ENCODE results near the gene ARHGEF10L.

ARHGEF10L gene

DNA sequence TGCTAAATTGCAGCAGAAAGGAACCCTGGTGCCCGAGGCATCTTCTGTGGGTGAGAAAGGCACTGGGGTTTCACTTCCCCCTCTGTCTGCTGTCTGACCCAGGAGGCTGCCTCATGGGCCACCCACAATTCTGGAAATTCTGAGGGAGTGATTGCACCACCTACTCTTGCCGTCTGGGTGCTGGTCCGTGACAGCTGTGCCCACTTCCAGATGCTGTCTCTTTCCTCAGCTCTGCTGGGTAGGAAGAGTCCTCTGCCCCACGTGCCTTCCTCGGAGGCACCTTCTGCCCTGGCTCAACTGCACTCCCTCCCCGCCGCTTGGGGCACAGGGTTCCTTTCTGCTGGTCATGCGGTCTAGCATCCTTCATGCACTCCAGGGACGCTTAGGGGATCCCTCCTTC, 96.3 kb downstream of the ARHGEF10L start:
- Histone ChIP-seq H3K4me3 (ENCODE audit: low read length) (no peak overlapping the region), H3K9me3 (ENCODE audit: control insufficient read depth, low read length) (no peaks in the 10 kb centered on the region), H3K27me3 (replicated peaks; ENCODE audit: control insufficient read depth, insufficient read depth, low read length) (no peaks in the 10 kb centered on the region), H3K36me3 (ENCODE audit: control insufficient read depth, insufficient read depth, low read length, severe bottlenecking) (peaks cover 61% of the 10 kb centered on the region), H3K9ac (ENCODE audit: low read length) (no peak overlapping the region), H3K4me1 (ENCODE audit: control insufficient read depth, insufficient read depth, low read length) (peaks cover 39% of the 10 kb centered on the region)
- no peak for DNase-seq (ENCODE audit: low read depth)

DNA sequence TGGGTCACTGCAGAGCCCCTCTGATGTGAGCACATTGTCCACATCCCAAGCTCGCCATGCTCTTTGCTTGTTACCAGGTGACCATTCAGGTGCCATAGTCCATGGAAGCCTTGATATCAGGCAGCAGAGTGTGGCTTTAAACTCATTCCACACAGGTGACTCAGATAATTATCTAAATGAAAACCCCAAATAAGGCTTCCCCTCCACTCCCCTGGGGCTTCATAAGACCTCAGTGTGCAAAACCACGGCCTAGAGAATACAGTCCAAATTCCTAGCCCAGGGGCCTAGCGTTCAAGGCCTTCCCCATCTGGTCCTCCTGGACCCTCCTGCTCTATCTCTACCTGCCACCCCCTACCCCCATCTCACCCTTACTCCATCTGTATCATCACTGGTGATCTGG, 97.1 kb downstream of the ARHGEF10L start:
- DNase-seq (ENCODE audit: low read depth), result peak; percentile 14
- H3K36me3 ChIP-seq (ENCODE audit: control insufficient read depth, insufficient read depth, low read length, severe bottlenecking), result peaks cover 64% of the 10 kb centered on the region
- peaks cover 31% of the 10 kb centered on the region for H3K4me1 ChIP-seq (ENCODE audit: control insufficient read depth, insufficient read depth, low read length)
- no peak overlapping the region for H3K9ac ChIP-seq (ENCODE audit: low read length)
- no peaks in the 10 kb centered on the region for H3K27me3 ChIP-seq (replicated peaks; ENCODE audit: control insufficient read depth, insufficient read depth, low read length)
- H3K4me3 ChIP-seq (ENCODE audit: low read length), result no peak overlapping the region
- no peaks in the 10 kb centered on the region for H3K9me3 ChIP-seq (ENCODE audit: control insufficient read depth, low read length)

DNA sequence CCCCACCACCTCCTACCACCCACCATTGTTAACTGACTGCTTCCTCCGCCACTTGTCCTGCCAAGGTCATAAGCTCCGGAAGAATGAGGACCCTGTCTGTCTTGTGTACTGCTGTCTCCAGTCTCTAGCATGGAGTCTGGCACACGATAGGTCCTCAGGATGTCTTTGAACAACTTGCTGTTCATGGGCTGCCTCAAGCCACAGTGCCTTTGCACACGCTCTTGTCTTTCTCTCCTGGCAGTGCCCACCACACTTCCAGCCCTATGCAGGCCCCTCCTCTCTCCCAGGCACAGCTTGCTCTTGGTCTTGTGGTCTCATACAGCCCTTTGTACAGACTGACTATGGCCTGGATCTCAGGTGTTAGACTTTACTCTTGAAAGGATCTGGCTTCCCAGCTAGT, 97.6 kb downstream of the ARHGEF10L start:
- peaks cover 62% of the 10 kb centered on the region for H3K36me3 ChIP-seq (ENCODE audit: control insufficient read depth, insufficient read depth, low read length, severe bottlenecking)
- no peak overlapping the region for H3K9ac ChIP-seq (ENCODE audit: low read length)
- no peaks in the 10 kb centered on the region for H3K27me3 ChIP-seq (replicated peaks; ENCODE audit: control insufficient read depth, insufficient read depth, low read length)

DNA sequence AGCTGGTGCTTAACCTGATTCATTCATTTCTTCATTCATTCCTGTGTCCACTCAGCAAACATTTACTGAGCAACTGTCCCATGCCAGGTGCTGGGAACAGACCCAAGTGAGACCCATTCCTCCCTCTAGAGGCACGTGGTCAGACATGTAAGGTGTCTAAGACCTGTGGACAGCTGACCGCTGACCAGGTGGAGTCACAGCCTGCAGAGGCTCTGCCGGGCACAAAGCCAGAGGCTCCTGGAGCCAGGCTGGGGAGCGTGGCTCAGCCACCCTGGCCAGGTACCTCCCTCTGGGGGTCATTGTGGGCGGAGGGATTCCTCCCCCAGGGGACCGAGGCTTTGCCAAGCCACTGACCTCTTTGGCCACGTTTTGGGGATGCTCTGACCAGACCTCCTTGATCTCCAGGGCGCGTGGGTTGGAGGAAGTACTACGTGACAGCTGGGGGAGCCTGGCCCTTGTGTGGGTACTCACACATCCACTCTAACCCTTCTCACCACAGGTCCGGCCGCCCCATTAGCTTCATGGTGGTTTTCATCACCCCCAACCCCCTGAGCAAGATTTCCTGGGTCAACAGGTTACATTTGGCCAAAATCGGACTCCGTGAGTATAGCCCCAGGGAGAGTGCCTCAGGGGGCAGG, 100.3 kb downstream of the ARHGEF10L start:
- no peaks in the 10 kb centered on the region for H3K9me3 ChIP-seq (ENCODE audit: control insufficient read depth, low read length)
- H3K9ac ChIP-seq (ENCODE audit: low read length), result no peak overlapping the region
- no peaks in the 10 kb centered on the region for H3K27me3 ChIP-seq (replicated peaks; ENCODE audit: control insufficient read depth, insufficient read depth, low read length)
- peaks cover 6% of the 10 kb centered on the region for H3K4me1 ChIP-seq (ENCODE audit: control insufficient read depth, insufficient read depth, low read length)
- no peak overlapping the region for H3K4me3 ChIP-seq (ENCODE audit: low read length)
- no peak for DNase-seq (ENCODE audit: low read depth)
- H3K36me3 ChIP-seq (ENCODE audit: control insufficient read depth, insufficient read depth, low read length, severe bottlenecking), result peaks cover 67% of the 10 kb centered on the region

More for the DNA sequence above, 97.6 kb downstream of the ARHGEF10L start:
- peaks cover 27% of the 10 kb centered on the region for H3K4me1 ChIP-seq (ENCODE audit: control insufficient read depth, insufficient read depth, low read length)
- no peak for DNase-seq (ENCODE audit: low read depth)
- H3K9me3 ChIP-seq (ENCODE audit: control insufficient read depth, low read length), result no peaks in the 10 kb centered on the region
- no peak overlapping the region for H3K4me3 ChIP-seq (ENCODE audit: low read length)

DNA sequence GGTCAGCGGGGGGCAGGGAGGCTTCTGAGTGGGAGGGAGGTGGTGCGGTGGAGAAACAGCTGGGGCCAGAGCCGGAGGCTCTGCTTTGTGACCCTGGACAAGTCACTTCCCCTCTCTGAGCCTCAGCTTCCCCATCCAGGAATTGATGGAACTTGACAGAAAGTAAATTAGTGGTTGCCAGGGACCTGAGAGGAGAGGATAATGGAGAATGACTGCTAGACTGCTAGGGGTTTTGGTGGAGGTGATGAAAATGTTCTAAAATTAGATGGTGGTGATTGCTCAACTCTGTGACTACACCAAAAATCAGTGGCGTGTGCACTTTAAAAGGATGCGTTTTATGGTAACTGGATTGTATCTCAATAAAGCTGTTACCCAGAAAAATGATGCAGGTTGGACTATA, 100.9 kb downstream of the ARHGEF10L start:
- H3K27me3 ChIP-seq (replicated peaks; ENCODE audit: control insufficient read depth, insufficient read depth, low read length), result no peaks in the 10 kb centered on the region
- H3K9me3 ChIP-seq (ENCODE audit: control insufficient read depth, low read length), result no peaks in the 10 kb centered on the region
- no peak overlapping the region for H3K9ac ChIP-seq (ENCODE audit: low read length)
- no peak overlapping the region for H3K4me3 ChIP-seq (ENCODE audit: low read length)
- H3K4me1 ChIP-seq (ENCODE audit: control insufficient read depth, insufficient read depth, low read length), result peaks cover 6% of the 10 kb centered on the region
- H3K36me3 ChIP-seq (ENCODE audit: control insufficient read depth, insufficient read depth, low read length, severe bottlenecking), result peaks cover 67% of the 10 kb centered on the region
- DNase-seq (ENCODE audit: low read depth), result no peak

DNA sequence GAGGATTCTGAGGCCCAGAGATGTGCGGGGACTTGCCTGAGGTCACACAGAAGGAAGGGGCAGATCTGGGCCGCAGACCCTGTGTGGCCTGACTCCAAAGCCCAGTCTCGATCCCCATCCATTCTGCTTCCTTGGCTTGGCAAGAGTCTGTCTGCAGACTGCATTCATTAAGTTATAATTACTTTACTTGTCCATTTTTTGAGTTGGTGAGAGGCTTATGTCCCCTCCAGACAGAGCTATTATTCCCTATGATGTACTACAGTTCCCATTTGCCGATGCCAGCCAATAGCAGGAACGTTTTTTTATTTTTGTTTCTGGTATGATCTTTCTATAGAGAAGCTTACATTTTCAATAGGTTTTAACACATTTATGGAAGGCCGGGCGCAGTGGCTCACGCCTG, 101.5 kb downstream of the ARHGEF10L start:
- DNase-seq (ENCODE audit: low read depth), result no peak

DNA sequence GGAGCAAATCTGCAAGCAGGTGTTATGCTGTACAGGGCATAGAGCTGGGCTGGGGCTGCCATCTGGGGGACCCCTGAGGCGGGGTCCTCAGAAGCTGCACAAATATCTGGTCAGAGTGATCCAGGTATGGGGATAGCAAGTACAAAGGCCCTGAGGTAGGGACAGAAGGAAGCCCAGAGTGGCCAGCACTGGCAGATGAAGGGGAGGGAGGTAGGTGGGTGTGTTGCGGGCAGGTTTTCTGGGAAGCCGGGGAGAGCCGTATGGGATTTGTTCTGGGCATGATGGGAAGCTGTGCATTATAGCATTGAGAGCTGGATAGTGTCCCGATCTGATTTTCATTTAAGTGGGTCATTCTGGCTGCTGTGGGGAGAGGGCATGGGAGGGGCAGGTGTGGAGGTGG, 102.7 kb downstream of the ARHGEF10L start:
- H3K27me3 ChIP-seq (replicated peaks; ENCODE audit: control insufficient read depth, insufficient read depth, low read length), result no peaks in the 10 kb centered on the region

More for the DNA sequence above, 101.5 kb downstream of the ARHGEF10L start:
- peaks cover 6% of the 10 kb centered on the region for H3K4me1 ChIP-seq (ENCODE audit: control insufficient read depth, insufficient read depth, low read length)
- peaks cover 65% of the 10 kb centered on the region for H3K36me3 ChIP-seq (ENCODE audit: control insufficient read depth, insufficient read depth, low read length, severe bottlenecking)
- H3K27me3 ChIP-seq (replicated peaks; ENCODE audit: control insufficient read depth, insufficient read depth, low read length), result no peaks in the 10 kb centered on the region
- no peaks in the 10 kb centered on the region for H3K9me3 ChIP-seq (ENCODE audit: control insufficient read depth, low read length)
- no peak overlapping the region for H3K4me3 ChIP-seq (ENCODE audit: low read length)
- H3K9ac ChIP-seq (ENCODE audit: low read length), result no peak overlapping the region

DNA sequence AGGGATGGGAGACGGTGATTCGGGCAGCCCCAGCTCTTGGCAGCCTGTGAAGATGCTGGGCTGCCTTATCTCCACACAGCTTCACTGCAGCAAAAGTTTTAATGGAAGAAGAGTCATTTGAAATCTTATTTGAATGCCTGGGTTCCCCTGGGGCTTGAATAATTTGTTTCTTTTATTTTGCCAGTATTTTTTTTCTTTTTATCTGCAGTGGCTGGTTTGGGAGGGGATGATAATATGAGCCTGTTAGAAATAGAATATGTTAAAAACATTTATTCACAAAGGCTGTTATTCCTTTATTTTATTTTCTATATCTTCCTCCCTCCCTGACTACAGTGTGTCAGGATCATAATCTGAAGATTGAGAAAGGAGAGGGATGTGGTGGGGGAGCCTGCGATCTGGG, 103.4 kb downstream of the ARHGEF10L start:
- no peak for DNase-seq (ENCODE audit: low read depth)
- H3K27me3 ChIP-seq (replicated peaks; ENCODE audit: control insufficient read depth, insufficient read depth, low read length), result no peaks in the 10 kb centered on the region
- no peak overlapping the region for H3K9ac ChIP-seq (ENCODE audit: low read length)
- no peak overlapping the region for H3K4me3 ChIP-seq (ENCODE audit: low read length)
- no peaks in the 10 kb centered on the region for H3K9me3 ChIP-seq (ENCODE audit: control insufficient read depth, low read length)
- H3K4me1 ChIP-seq (ENCODE audit: control insufficient read depth, insufficient read depth, low read length), result peaks cover 6% of the 10 kb centered on the region
- H3K36me3 ChIP-seq (ENCODE audit: control insufficient read depth, insufficient read depth, low read length, severe bottlenecking), result peaks cover 57% of the 10 kb centered on the region

More for the DNA sequence above, 102.7 kb downstream of the ARHGEF10L start:
- H3K4me1 ChIP-seq (ENCODE audit: control insufficient read depth, insufficient read depth, low read length), result peaks cover 6% of the 10 kb centered on the region
- H3K9me3 ChIP-seq (ENCODE audit: control insufficient read depth, low read length), result no peaks in the 10 kb centered on the region
- no peak overlapping the region for H3K9ac ChIP-seq (ENCODE audit: low read length)
- peaks cover 59% of the 10 kb centered on the region for H3K36me3 ChIP-seq (ENCODE audit: control insufficient read depth, insufficient read depth, low read length, severe bottlenecking)
- DNase-seq (ENCODE audit: low read depth), result no peak
- H3K4me3 ChIP-seq (ENCODE audit: low read length), result no peak overlapping the region

DNA sequence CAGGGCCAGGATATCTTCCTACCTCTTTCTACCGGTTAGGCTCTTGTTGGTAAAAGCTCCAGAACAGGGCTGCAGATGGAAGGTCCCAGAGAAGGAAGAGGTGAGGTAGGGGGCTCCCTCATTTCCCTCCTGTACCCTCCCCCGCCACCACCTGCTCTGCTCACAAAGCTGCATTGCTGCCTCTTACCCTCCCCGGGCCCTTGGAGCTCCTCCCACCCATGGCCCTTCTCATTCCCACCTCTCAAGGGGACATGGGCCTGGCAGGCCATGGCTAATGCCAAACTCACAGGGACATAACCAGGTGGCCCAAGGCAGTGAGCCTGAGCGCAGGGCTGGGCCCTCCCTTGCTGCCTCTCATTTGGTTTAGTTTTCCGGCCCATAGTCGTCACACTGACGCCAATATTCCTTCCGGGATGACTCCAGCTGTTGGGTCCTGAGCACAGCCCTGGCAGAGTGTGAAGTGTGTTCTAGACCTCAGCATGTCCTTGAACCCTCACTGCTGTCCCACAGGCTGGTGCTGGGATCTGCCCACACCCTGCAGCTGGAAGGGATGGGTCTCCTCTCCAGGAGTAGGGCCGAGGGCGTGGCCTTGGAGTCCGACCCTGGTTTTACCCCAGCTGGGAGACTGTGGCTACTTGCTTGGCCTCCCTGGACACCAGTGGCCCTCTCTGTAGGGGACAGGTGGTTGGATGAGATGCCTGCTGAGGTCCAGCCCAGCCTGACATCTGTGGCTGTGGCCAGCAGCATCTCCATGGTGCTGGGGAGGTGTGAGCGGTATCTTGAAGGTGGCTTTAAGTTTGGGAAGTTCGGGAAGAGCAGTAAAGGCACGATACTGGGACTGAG, 104.6 kb downstream of the ARHGEF10L start:
- Histone ChIP-seq H3K4me1 (ENCODE audit: control insufficient read depth, insufficient read depth, low read length) (peaks cover 6% of the 10 kb centered on the region), H3K36me3 (ENCODE audit: control insufficient read depth, insufficient read depth, low read length, severe bottlenecking) (peaks cover 56% of the 10 kb centered on the region), H3K9ac (ENCODE audit: low read length) (no peak overlapping the region), H3K9me3 (ENCODE audit: control insufficient read depth, low read length) (no peaks in the 10 kb centered on the region), H3K4me3 (ENCODE audit: low read length) (no peak overlapping the region), H3K27me3 (replicated peaks; ENCODE audit: control insufficient read depth, insufficient read depth, low read length) (no peaks in the 10 kb centered on the region)
- DNase-seq (ENCODE audit: low read depth), result no peak

DNA sequence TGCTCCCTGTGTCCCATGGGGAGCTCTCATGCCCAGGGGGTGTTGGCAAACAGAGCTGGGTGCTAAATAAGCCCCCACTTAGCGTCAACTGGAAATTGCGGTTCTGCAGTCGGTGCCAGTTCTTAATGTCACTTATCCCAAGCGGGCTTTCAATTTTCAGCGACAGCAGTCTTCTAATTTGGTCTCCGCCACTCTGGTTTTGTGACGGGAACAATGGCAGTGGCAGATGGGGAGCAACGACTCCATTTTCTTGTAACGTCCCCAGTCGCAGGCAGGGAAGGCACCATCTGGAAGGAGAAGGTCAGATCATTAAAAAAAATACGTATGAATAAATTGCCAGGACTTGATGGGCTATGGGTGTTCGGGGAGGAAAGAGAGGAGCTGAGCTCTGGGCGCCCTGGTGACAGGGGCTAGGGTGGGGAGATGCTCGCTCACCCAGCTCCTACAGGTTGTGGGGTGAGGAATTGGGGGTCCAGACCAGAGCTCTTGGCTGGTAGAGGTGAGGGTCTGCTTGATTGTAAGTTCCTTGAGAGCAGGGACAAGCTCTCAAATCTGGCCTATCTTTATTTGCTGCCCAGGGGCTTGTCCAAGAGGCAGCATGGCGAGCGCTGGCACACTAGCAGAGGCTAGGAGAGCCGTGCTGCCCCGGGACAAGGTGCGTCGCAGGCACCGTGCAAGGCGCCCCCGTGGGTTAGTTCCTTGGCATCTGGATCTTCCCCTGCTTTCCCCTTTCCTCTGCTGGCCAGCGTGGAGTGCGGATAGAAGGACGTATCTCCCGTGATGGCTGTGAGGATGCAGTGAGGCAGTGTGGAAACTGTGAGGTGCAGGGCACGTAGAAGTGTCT, 105.8 kb downstream of the ARHGEF10L start:
- Histone ChIP-seq H3K4me1 (ENCODE audit: control insufficient read depth, insufficient read depth, low read length) (peaks cover 3% of the 10 kb centered on the region), H3K9me3 (ENCODE audit: control insufficient read depth, low read length) (no peaks in the 10 kb centered on the region), H3K36me3 (ENCODE audit: control insufficient read depth, insufficient read depth, low read length, severe bottlenecking) (peaks cover 52% of the 10 kb centered on the region), H3K9ac (ENCODE audit: low read length) (no peak overlapping the region), H3K4me3 (ENCODE audit: low read length) (no peak overlapping the region), H3K27me3 (replicated peaks; ENCODE audit: control insufficient read depth, insufficient read depth, low read length) (no peaks in the 10 kb centered on the region)
- no peak for DNase-seq (ENCODE audit: low read depth)

Data from adipocyte (in vitro differentiated cells).